Stimulated activated naive CD8-positive, alpha-beta T cell treated with anti-CD3 and anti-CD28 coated beads, Interleukin-15, amount 100 ng/mL, for 72 hours (primary cell): Measurements from ENCODE around the gene EPB41L4A.
"Not testable (repeated sequence)": the region's sequence is repeated elsewhere in the genome, so short reads cannot be mapped to it uniquely, and the experiment has no call there.

ENCODE experiments used
- ATAC-seq: fragments of 150-1000 bp; cut with Tn5 transposase; 2 replicates; pipeline ENCODE4 v1.10.0; 2021; ENCODE audit warnings: mild to moderate bottlenecking, moderate library complexity
- DNase-seq, 2 donors: peaks; one replicate each; pipeline ENCODE4 v3.0.0; 2021 to 2022
- H3K27ac Mint-ChIP-seq, 2 donors: one replicate each; pipeline ENCODE4 v1.8.0; 2022; ENCODE audit warnings: mild to moderate bottlenecking in 2 of 2, mixed read lengths in 2 of 2, moderate library complexity in 2 of 2
- H3K27me3 Mint-ChIP-seq: one replicate; pipeline ENCODE4 v1.8.0; 2022; ENCODE audit warnings: mixed read lengths
- H3K4me1 Mint-ChIP-seq: one replicate; pipeline ENCODE4 v1.8.0; 2022; ENCODE audit warnings: mild to moderate bottlenecking, mixed read lengths
- H3K4me3 Mint-ChIP-seq, 2 donors: one replicate each; pipeline ENCODE4 v1.8.0; 2022; ENCODE audit warnings: mild to moderate bottlenecking in 2 of 2, mixed read lengths in 2 of 2, moderate library complexity in 1 of 2
- H3K9me3 Mint-ChIP-seq, 2 donors: one replicate each; pipeline ENCODE4 v1.8.0; 2022; ENCODE audit warnings: mixed read lengths in 2 of 2

The EPB41L4A gene

GRCh38 chr5:112382886-112383285 is 36.2 kb downstream of the EPB41L4A start:
- peaks cover 32% of the 10 kb centered on the region for H3K27me3 Mint-ChIP-seq

GRCh38 chr5:112381521-112381920 is 37.6 kb downstream of the EPB41L4A start:
- ATAC-seq (no peak), DNase-seq (no peak)
- no peaks in the 10 kb centered on the region for H3K4me1 Mint-ChIP-seq
- peaks cover 38% of the 10 kb centered on the region for H3K27me3 Mint-ChIP-seq
- H3K9me3 Mint-ChIP-seq: no peaks in the 10 kb centered on the region
- no peak overlapping the region for H3K4me3 Mint-ChIP-seq
- no peak overlapping the region for H3K27ac Mint-ChIP-seq

More at GRCh38 chr5:112382886-112383285, 36.2 kb downstream of the EPB41L4A start:
- no peaks in the 10 kb centered on the region for H3K9me3 Mint-ChIP-seq
- no peak for DNase-seq
- H3K4me1 Mint-ChIP-seq: no peaks in the 10 kb centered on the region
- no peak for ATAC-seq
- H3K4me3 Mint-ChIP-seq: no peak overlapping the region
- H3K27ac Mint-ChIP-seq: no peak overlapping the region

GRCh38 chr5:112379542-112380325 is 39.3 kb downstream of the EPB41L4A start:
- no peak overlapping the region for H3K27ac Mint-ChIP-seq
- peaks cover 50% of the 10 kb centered on the region for H3K27me3 Mint-ChIP-seq
- H3K4me1 Mint-ChIP-seq: no peaks in the 10 kb centered on the region
- peaks cover 0 to 6% of the 10 kb centered on the region in 2 donors for H3K9me3 Mint-ChIP-seq
- DNase-seq (no peak), ATAC-seq (no peak)
- H3K4me3 Mint-ChIP-seq: no peak overlapping the region

- Mint-ChIP-seq H3K4me1 (no peaks in the 10 kb centered on the region), H3K9me3 (peaks cover 0 to 6% of the 10 kb centered on the region in 2 donors), H3K27ac (no peak overlapping the region), H3K4me3 (no peak overlapping the region), H3K27me3 (peaks cover 47% of the 10 kb centered on the region)
- no peak for DNase-seq
- no peak for ATAC-seq
Measured at GRCh38 chr5:112374818-112375217, 44.3 kb downstream of the EPB41L4A start.

- Mint-ChIP-seq H3K4me3 (no peak overlapping the region), H3K27me3 (peaks cover 42% of the 10 kb centered on the region), H3K27ac (no peak overlapping the region), H3K4me1 (no peaks in the 10 kb centered on the region), H3K9me3 (peaks cover 0 to 6% of the 10 kb centered on the region in 2 donors)
- no peak for ATAC-seq
- DNase-seq: no peak
Measured at GRCh38 chr5:112374356-112374755, 44.7 kb downstream of the EPB41L4A start.

- no peak overlapping the region for H3K4me3 Mint-ChIP-seq
- H3K27ac Mint-ChIP-seq: no peak overlapping the region
- H3K9me3 Mint-ChIP-seq: peaks cover 0 to 6% of the 10 kb centered on the region in 2 donors
- no peaks in the 10 kb centered on the region for H3K4me1 Mint-ChIP-seq
- no peak for DNase-seq
- H3K27me3 Mint-ChIP-seq: peaks cover 38% of the 10 kb centered on the region
- ATAC-seq: no peak
Measured at GRCh38 chr5:112373885-112374284, 45.2 kb downstream of the EPB41L4A start.

GRCh38 chr5:112372543-112372942 is 46.5 kb downstream of the EPB41L4A start:
- no peak for ATAC-seq
- Mint-ChIP-seq H3K27ac (no peak overlapping the region), H3K4me1 (no peaks in the 10 kb centered on the region), H3K27me3 (peaks cover 30% of the 10 kb centered on the region), H3K9me3 (peaks cover 0 to 6% of the 10 kb centered on the region in 2 donors), H3K4me3 (no peak overlapping the region)
- no peak for DNase-seq

GRCh38 chr5:112371067-112371466 is 48.0 kb downstream of the EPB41L4A start:
- Mint-ChIP-seq H3K27me3 (peaks cover 27% of the 10 kb centered on the region), H3K4me3 (no peak overlapping the region), H3K4me1 (no peaks in the 10 kb centered on the region), H3K27ac (no peak overlapping the region), H3K9me3 (peaks cover 0 to 6% of the 10 kb centered on the region in 2 donors)
- ATAC-seq (no peak), DNase-seq (no peak)

- H3K27ac Mint-ChIP-seq: no peak overlapping the region
- no peak overlapping the region for H3K4me3 Mint-ChIP-seq
- no peaks in the 10 kb centered on the region for H3K9me3 Mint-ChIP-seq
- DNase-seq (no peak), ATAC-seq (no peak)
- H3K4me1 Mint-ChIP-seq: no peaks in the 10 kb centered on the region
- H3K27me3 Mint-ChIP-seq: no peaks in the 10 kb centered on the region
Measured at GRCh38 chr5:112367400-112367799, 51.7 kb downstream of the EPB41L4A start.

GRCh38 chr5:112366987-112367386 is 52.1 kb downstream of the EPB41L4A start:
- H3K4me3 Mint-ChIP-seq: no peak overlapping the region
- no peaks in the 10 kb centered on the region for H3K4me1 Mint-ChIP-seq
- ATAC-seq (peak; percentile 46), DNase-seq (no peak)
- no peak overlapping the region for H3K27ac Mint-ChIP-seq
- no peaks in the 10 kb centered on the region for H3K27me3 Mint-ChIP-seq
- H3K9me3 Mint-ChIP-seq: no peaks in the 10 kb centered on the region

GRCh38 chr5:112360740-112361139 is 58.3 kb downstream of the EPB41L4A start:
- H3K9me3 Mint-ChIP-seq, H3K4me3 Mint-ChIP-seq, H3K27ac Mint-ChIP-seq, ATAC-seq, H3K27me3 Mint-ChIP-seq, DNase-seq, H3K4me1 Mint-ChIP-seq: not testable (repeated sequence)

GRCh38 chr5:112356178-112356956 is 62.7 kb downstream of the EPB41L4A start:
- ATAC-seq (no peak), DNase-seq (no peak)
- peaks cover 16% of the 10 kb centered on the region for H3K27me3 Mint-ChIP-seq
- H3K4me3 Mint-ChIP-seq: no peak overlapping the region
- no peaks in the 10 kb centered on the region for H3K4me1 Mint-ChIP-seq
- H3K9me3 Mint-ChIP-seq: peaks cover 0 to 4% of the 10 kb centered on the region in 2 donors
- no peak overlapping the region for H3K27ac Mint-ChIP-seq

GRCh38 chr5:112355058-112355685 is 63.9 kb downstream of the EPB41L4A start:
- Mint-ChIP-seq H3K27me3 (peaks cover 16% of the 10 kb centered on the region), H3K27ac (no peak overlapping the region), H3K4me3 (no peak overlapping the region), H3K4me1 (no peaks in the 10 kb centered on the region), H3K9me3 (peaks cover 0 to 4% of the 10 kb centered on the region in 2 donors)
- no peak for DNase-seq
- ATAC-seq: no peak

GRCh38 chr5:112353678-112354077 is 65.4 kb downstream of the EPB41L4A start:
- H3K4me1 Mint-ChIP-seq: no peaks in the 10 kb centered on the region
- peaks cover 0 to 4% of the 10 kb centered on the region in 2 donors for H3K9me3 Mint-ChIP-seq
- no peak overlapping the region for H3K4me3 Mint-ChIP-seq
- peaks cover 16% of the 10 kb centered on the region for H3K27me3 Mint-ChIP-seq
- no peak for DNase-seq
- H3K27ac Mint-ChIP-seq: no peak overlapping the region
- peak; percentile 7 for ATAC-seq

GRCh38 chr5:112351225-112351624 is 67.9 kb downstream of the EPB41L4A start:
- no peak overlapping the region for H3K4me3 Mint-ChIP-seq
- DNase-seq: no peak
- no peak overlapping the region for H3K27ac Mint-ChIP-seq
- no peaks in the 10 kb centered on the region for H3K4me1 Mint-ChIP-seq
- H3K27me3 Mint-ChIP-seq: peaks cover 16% of the 10 kb centered on the region
- peaks cover 0 to 4% of the 10 kb centered on the region in 2 donors for H3K9me3 Mint-ChIP-seq
- ATAC-seq: no peak

GRCh38 chr5:112350626-112351025 is 68.5 kb downstream of the EPB41L4A start:
- peaks cover 13% of the 10 kb centered on the region for H3K27me3 Mint-ChIP-seq
- no peaks in the 10 kb centered on the region for H3K4me1 Mint-ChIP-seq
- DNase-seq (no peak), ATAC-seq (no peak)
- peaks cover 0 to 3% of the 10 kb centered on the region in 2 donors for H3K9me3 Mint-ChIP-seq
- H3K27ac Mint-ChIP-seq: no peak overlapping the region
- no peak overlapping the region for H3K4me3 Mint-ChIP-seq
